Effector CD4-positive, alpha-beta T cell (primary cell): ENCODE results near the gene CCDC183.
"Not testable (repeated sequence)": the region's sequence is repeated elsewhere in the genome, so short reads cannot be mapped to it uniquely, and the experiment has no call there.

ENCODE experiments used
- DNase-seq: peaks from one replicate; pipeline ENCODE4 v3.0.0-alpha.2; 2020
- total RNA-seq: gene quantifications from one replicate; lab custom pipeline; 2026; lab: John Stamatoyannopoulos, UW

CCDC183 gene
- total RNA-seq, result 1.5 reads per million

GRCh38 chr9:136796238-136796774 is at the start of gene CCDC183:
Gene CCDC183 (plus strand): TSS chr9:136796338. CDS start chr9:136796398, 60 bp downstream.
- DNase-seq, result no peak

- no peak for DNase-seq
Observed at GRCh38 chr9:136746621-136747020, 49.5 kb upstream of the CCDC183 start.

GRCh38 chr9:136747161-136748060 is 48.7 kb upstream of the CCDC183 start:
- no peak for DNase-seq

- no peak for DNase-seq
Observed at GRCh38 chr9:136748201-136748600, 47.9 kb upstream of the CCDC183 start, which contains the start of gene LCN6. Gene LCN6 (minus strand): TSS chr9:136748525. CDS start chr9:136748483, 42 bp downstream.

- no peak for DNase-seq
Observed at GRCh38 chr9:136748666-136749611, 47.2 kb upstream of the CCDC183 start.

GRCh38 chr9:136750526-136750925 is 45.6 kb upstream of the CCDC183 start:
- DNase-seq, result no peak

GRCh38 chr9:136751244-136751643 is 44.9 kb upstream of the CCDC183 start:
- DNase-seq, result no peak

- DNase-seq, result no peak
Observed at GRCh38 chr9:136751814-136752213, 44.3 kb upstream of the CCDC183 start.

- no peak for DNase-seq
Observed at GRCh38 chr9:136753371-136754058, 42.6 kb upstream of the CCDC183 start.

- DNase-seq, result no peak
Observed at GRCh38 chr9:136754059-136754572, 42.0 kb upstream of the CCDC183 start.

GRCh38 chr9:136754626-136755301 is 41.4 kb upstream of the CCDC183 start:
- DNase-seq, result no peak

- DNase-seq, result not testable (repeated sequence)
Observed at GRCh38 chr9:136755302-136756133, 40.6 kb upstream of the CCDC183 start.

GRCh38 chr9:136756134-136756438 is 40.1 kb upstream of the CCDC183 start:
- DNase-seq, result no peak

GRCh38 chr9:136756836-136757235 is 39.3 kb upstream of the CCDC183 start:
- no peak for DNase-seq

GRCh38 chr9:136757328-136757727 is 38.8 kb upstream of the CCDC183 start:
- no peak for DNase-seq

- DNase-seq, result no peak
Observed at GRCh38 chr9:136757751-136758140, 38.4 kb upstream of the CCDC183 start.

GRCh38 chr9:136759001-136759400 is 37.1 kb upstream of the CCDC183 start:
- DNase-seq, result no peak

GRCh38 chr9:136759436-136760325 is 36.5 kb upstream of the CCDC183 start:
- no peak for DNase-seq

GRCh38 chr9:136760424-136760823 is 35.7 kb upstream of the CCDC183 start:
- no peak for DNase-seq
